Measurements from ENCODE around the gene CORO2B.
"Not testable (repeated sequence)": the region's sequence is repeated elsewhere in the genome, so short reads cannot be mapped to it uniquely, and the experiment has no call there.

Gene CORO2B

DNA sequence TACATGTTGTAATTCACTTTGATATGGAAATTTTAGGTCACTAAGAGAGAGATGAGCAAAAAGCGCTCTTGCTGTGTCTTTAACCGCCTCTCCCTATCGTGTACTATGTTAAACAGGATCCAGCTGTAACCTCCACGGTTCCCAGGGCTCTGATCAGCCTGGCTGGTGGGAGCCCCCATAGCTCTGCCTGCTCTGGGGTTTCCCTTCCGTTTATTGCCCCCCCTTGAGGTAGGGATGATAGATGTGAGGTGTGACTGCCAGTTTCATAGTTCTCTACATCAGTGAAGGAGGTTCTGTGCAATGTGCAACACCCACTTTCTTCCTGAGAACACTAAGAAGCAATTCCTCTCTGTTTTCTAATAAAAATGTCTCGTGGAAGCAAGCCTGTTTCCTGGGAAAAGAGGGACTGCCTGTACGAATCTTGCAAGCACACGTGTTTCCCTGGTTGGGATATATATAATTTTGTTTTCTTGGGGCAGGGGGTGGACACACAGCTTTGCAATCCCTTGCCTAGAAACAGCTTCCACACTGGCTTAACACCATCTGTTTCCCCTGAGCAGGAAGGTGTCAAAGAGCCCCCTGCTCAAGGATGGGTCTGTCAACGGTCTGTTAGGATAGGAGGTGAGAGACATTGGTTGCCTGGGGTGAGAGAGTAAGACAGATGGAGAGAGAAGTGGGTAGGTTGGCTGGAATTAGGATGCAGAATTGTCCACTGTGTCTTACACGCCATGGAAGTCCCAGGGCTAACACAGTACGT, 23.8 kb downstream of the CORO2B start:
- ChIA-PET CTCF (no interaction called here), POLR2A (no interaction called here)

DNA sequence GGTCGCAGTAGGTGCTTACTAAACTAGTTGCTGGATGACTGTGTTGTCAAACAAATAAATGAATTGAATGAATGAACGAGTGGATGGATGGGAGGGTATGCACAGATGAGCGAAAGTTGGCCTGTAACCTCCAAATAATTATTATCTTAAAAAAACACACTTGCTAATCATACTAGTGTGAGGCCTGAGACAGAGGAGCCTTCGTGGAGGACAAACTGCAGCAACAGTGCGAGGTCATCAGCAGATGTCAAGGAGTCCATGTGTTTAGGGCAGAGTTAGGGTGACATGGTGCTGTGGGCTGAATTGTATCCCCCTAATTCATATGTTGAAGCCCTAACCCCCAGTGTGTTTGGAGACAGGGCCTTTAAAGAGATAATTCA, 24.4 kb downstream of the CORO2B start:
- no peak for DNase-seq (ENCODE audit: extremely low spot score)
- POLR2A ChIA-PET: no interaction called here
- CTCF ChIA-PET: no interaction called here
- TF ChIP-seq, protein P1, sequence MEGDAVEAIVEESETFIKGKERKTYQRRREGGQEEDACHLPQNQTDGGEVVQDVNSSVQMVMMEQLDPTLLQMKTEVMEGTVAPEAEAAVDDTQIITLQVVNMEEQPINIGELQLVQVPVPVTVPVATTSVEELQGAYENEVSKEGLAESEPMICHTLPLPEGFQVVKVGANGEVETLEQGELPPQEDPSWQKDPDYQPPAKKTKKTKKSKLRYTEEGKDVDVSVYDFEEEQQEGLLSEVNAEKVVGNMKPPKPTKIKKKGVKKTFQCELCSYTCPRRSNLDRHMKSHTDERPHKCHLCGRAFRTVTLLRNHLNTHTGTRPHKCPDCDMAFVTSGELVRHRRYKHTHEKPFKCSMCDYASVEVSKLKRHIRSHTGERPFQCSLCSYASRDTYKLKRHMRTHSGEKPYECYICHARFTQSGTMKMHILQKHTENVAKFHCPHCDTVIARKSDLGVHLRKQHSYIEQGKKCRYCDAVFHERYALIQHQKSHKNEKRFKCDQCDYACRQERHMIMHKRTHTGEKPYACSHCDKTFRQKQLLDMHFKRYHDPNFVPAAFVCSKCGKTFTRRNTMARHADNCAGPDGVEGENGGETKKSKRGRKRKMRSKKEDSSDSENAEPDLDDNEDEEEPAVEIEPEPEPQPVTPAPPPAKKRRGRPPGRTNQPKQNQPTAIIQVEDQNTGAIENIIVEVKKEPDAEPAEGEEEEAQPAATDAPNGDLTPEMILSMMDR (IDR thresholded peaks at IDR 0.05; ENCODE audit: control extremely low read depth, extremely low read depth, low read depth, missing control alignments): no peak

More for the DNA sequence above, 23.8 kb downstream of the CORO2B start:
- DNase-seq (ENCODE audit: extremely low spot score): no peak
- TF ChIP-seq, protein P1 (IDR thresholded peaks at IDR 0.05; ENCODE audit: control extremely low read depth, extremely low read depth, low read depth, missing control alignments): no peak

DNA sequence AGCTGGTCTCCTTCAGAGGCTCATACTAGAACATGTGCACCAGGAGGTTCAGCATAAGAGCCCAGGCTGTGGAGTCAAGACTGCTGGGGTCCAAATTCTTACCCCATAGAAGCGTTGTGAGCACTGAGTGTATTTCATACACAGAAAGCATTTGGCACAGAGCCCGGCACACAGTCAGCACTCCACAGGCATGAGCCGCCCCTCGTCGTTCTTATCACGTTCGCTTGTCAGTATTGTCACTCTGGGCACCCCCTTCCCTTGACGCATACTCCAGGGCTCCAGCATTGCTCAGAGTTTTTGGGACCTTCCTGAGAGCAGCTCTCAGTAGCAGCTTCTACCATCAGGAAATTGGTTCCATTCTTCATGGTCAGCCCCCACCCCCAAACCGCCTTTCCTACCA, 25.2 kb downstream of the CORO2B start:
- ChIA-PET POLR2A (no interaction called here), CTCF (no interaction called here)
- TF ChIP-seq, protein P1 (IDR thresholded peaks at IDR 0.05; ENCODE audit: control extremely low read depth, extremely low read depth, low read depth, missing control alignments): no peak
- DNase-seq (ENCODE audit: extremely low spot score): no peak

DNA sequence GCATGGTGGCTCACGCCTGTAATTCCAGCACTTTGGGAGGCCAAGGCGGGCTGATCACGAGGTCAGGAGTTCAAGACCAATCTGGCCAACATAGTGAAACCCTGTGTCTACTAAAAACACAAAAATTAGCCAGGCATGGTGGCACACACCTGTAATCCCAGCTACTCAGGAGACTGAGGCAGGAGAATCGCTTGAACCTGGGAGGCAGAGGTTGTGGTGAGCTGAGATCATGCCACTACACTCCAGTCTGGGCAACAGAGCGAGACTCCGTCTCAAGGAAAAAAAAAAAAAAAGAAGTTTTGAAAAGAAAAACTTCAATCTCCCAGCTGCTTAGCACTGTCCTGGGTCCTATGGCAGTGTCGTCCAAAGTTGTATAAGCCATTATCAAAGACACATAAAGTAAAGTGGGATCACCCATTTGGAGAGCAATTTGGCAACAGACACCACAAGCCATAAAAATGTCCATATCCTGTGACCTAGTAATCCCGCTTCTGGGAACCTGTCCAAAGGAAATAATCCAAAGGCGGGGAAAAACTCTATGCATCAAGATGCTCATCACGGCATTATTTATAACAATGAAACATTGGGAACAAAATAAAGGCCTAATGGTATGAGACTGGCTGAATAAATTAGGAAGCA, 26.2 kb downstream of the CORO2B start:
- POLR2A ChIA-PET; DNase-seq (ENCODE audit: extremely low spot score); CTCF ChIA-PET: not testable (repeated sequence)

DNA sequence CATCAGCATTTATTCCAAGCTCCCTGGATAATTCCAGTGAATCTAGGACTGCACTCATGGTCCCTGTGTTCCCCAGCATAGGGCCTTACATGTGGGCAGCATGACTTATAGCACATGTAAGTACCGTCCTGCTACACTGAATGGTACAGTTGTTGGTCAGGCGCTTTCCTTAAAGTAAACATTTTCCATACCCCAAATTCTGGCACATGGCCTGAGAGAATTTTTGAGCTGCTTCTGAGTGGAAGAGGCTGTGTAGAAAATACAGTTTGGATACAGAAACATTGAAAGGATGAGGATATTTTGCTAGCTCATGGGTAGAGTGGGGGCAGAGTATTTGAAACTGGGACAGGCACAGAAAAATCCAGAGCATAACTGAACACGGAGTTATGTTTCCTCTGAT, 27.6 kb downstream of the CORO2B start:
- CTCF ChIA-PET: no interaction called here
- no peak for DNase-seq (ENCODE audit: extremely low spot score)
- POLR2A ChIA-PET: no interaction called here
- TF ChIP-seq, protein P1 (IDR thresholded peaks at IDR 0.05; ENCODE audit: control extremely low read depth, extremely low read depth, low read depth, missing control alignments): no peak

DNA sequence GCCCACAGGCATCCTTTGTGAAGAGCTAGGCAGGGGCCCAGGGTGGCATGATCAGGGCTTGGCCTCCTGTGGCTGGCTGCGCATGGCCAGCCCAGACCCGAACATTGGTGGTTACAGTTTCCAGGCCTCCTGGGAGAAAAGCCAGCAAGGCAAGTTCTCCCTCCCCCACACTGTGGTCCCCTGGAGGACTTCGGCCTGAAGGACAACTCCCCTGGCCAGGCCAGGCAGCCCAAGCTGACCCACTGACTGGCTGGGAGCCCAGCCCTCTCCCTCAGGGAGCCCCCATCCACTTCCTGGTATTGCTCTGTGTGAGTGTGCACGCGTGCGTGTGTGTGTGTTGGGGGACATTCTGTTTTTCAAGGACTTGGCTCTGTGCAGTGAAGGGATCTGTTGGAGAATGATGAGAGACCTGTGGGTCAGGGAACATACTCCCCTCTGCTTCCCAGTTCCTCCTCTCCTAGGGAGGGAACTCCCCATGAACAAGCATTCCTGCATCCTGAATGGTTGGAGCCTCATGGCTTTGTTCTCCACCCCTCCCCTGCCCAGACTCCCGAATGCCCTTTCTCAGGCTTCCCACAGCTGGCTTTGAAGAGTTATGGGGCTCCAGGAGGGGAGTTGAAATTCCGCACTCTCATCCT, 29.5 kb downstream of the CORO2B start:
- POLR2A ChIA-PET: no interaction called here
- no peak for DNase-seq (ENCODE audit: extremely low spot score)
- TF ChIP-seq, protein P1 (IDR thresholded peaks at IDR 0.05; ENCODE audit: control extremely low read depth, extremely low read depth, low read depth, missing control alignments): no peak
- CTCF ChIA-PET: interaction anchor here (1.4 kb wide), 1 partner anchor 10 kb away, joined by 3 read pairs; no protein-coding TSS in a partner anchor

DNA sequence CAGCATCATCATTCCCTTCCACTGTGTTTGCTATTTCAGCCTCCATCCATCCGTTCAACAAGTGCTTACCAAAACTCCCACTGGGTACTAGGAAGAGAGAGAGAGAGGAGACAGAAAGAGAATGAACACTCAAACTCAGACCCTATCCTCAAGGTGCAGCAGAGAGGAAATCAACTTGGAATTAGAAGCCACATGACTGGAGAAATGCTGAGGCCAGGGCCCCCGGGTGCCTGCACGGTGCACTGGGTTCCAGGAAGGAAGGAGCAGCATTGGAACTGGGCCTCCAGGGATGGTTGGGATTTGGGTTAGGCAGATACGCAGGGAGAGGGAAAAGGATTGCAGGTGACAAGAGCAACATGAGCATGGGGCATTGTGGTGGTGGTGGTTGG, 30.0 kb downstream of the CORO2B start:
- no peak for DNase-seq (ENCODE audit: extremely low spot score)
- ChIA-PET POLR2A (no interaction called here), CTCF (interaction anchor here (1.1 kb wide), 1 partner anchor 253 kb away, joined by 3 read pairs; no protein-coding TSS in a partner anchor)
- TF ChIP-seq, protein P1 (IDR thresholded peaks at IDR 0.05; ENCODE audit: control extremely low read depth, extremely low read depth, low read depth, missing control alignments): no peak

Data from GM10248 (cell line).